ENCODE measurements around the gene COL23A1.

DNA sequence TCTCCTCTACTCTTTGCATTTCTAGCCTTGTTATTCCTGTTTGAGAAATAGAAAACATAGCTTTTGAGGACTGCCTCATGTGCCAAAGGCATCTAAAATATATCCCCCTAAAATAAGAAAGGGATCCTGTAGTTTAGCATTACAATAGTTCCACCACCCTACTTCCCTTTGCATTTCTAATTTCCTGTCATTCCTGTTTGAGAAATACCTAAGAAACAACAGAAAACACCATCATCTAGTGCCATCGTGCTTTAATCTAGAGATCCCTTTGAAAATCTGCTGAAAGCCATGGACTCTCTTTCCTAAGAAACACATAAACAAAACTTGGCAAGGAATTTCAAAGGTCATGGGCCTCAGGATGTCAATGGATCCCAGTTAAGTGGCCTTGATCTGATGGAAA is 29.2 kb upstream of the COL23A1 start:
- TF ChIP-seq, protein P1, sequence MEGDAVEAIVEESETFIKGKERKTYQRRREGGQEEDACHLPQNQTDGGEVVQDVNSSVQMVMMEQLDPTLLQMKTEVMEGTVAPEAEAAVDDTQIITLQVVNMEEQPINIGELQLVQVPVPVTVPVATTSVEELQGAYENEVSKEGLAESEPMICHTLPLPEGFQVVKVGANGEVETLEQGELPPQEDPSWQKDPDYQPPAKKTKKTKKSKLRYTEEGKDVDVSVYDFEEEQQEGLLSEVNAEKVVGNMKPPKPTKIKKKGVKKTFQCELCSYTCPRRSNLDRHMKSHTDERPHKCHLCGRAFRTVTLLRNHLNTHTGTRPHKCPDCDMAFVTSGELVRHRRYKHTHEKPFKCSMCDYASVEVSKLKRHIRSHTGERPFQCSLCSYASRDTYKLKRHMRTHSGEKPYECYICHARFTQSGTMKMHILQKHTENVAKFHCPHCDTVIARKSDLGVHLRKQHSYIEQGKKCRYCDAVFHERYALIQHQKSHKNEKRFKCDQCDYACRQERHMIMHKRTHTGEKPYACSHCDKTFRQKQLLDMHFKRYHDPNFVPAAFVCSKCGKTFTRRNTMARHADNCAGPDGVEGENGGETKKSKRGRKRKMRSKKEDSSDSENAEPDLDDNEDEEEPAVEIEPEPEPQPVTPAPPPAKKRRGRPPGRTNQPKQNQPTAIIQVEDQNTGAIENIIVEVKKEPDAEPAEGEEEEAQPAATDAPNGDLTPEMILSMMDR (IDR thresholded peaks at IDR 0.05), result no peak
- TF ChIP-seq EP300 (IDR thresholded peaks at IDR 0.05), result no peak

All from tibial nerve (tissue), 4 donors.